Measurements from ENCODE around the gene SPINDOC. TPM values are rescaled to one million over a fixed set of nuclear protein-coding genes. Genes with fewer than 3 reads are reported as not detected.

The SPINDOC gene
- total and polyA plus RNA-seq, 9 of the 15 experiments (the other 6 are each of a cell fraction or from before 2014, with no cell fraction given) = 0.70 to 36.3 (median 19.6) TPM

GRCh38 chr11:63839508-63840355 lies 26.5 kb downstream of the SPINDOC start (continued):
- TF ChIP-seq PTTG1 (tag; IDR thresholded peaks at IDR 0.05; ENCODE audit: low read depth) = no peak
- TF ChIP-seq ZNF507 (tag; conservative IDR thresholded peaks at IDR 0.05) = no peak
- no peak for TF ChIP-seq HINFP (tag; conservative IDR thresholded peaks at IDR 0.05; ENCODE audit: low read depth)
- TF ChIP-seq ID3 (CRISPR knock-in tag; IDR thresholded peaks at IDR 0.05) = no peak
- TF ChIP-seq ID3 (tag; IDR thresholded peaks at IDR 0.05) = 0 out of 2 replicates have a peak, but pooled peaks have one; percentile 1
- TF ChIP-seq TFE3 (CRISPR knock-in tag; IDR thresholded peaks at IDR 0.05) = no peak
- TF ChIP-seq SPI1 (IDR thresholded peaks at IDR 0.05; ENCODE audit: borderline replicate concordance, low read depth, low read length) = peak; percentile 71; the same call in 1 of the 2 replicates
- TF ChIP-seq HLTF (IDR thresholded peaks at IDR 0.05) = no peak
- no peak for TF ChIP-seq NR0B1 (IDR thresholded peaks at IDR 0.05; ENCODE audit: partially characterized antibody)
- peak; percentile 34; the same call in 1 of the 2 replicates for TF ChIP-seq ZNF143 (CRISPR knock-in tag; IDR thresholded peaks at IDR 0.05)

All from K562 (cell line).